C4-2B (cell line): ENCODE data around the gene ANGPTL2.

Source experiments
- CTCF ChIP-seq: fragments of 450-650 bp; conservative IDR thresholded peaks from 2 replicates; pipeline ENCODE4 v1.5.1; 2017; ENCODE audit warnings: mild to moderate bottlenecking
- ZFX ChIP-seq: fragments of 450-650 bp; IDR thresholded peaks from 2 replicates; pipeline ENCODE4 v1.6.1; 2017

- TF ChIP-seq CTCF, result no peak
- no peak for TF ChIP-seq ZFX
Measured at GRCh38 chr9:127114606-127115005, 7.8 kb downstream of the ANGPTL2 start.
